IgD-negative memory B cell (primary cell): ENCODE results near the gene MMP20. TPM values are rescaled to one million over a fixed set of nuclear protein-coding genes. Genes with fewer than 3 reads are reported as not detected.
A peak's percentile ranks its signal among the peaks of the same experiment; 100 is the strongest.

Experiments used
- H3K27ac Mint-ChIP-seq, 3 donors: one replicate each; pipeline ENCODE4 v1.8.0; 2020 to 2022; ENCODE audit warnings: mild to moderate bottlenecking in 3 of 3, mixed read lengths in 3 of 3, moderate library complexity in 1 of 3
- H3K27me3 Mint-ChIP-seq: one replicate; pipeline ENCODE4 v1.8.0; 2021; ENCODE audit warnings: mixed read lengths
- H3K36me3 Mint-ChIP-seq: one replicate; pipeline ENCODE4 v1.8.0; 2020; ENCODE audit warnings: mild to moderate bottlenecking, mixed read lengths
- H3K4me1 Mint-ChIP-seq, 3 donors: one replicate each; pipeline ENCODE4 v1.8.0; 2020 to 2022; ENCODE audit warnings: mixed read lengths in 3 of 3, mild to moderate bottlenecking in 1 of 3
- H3K4me3 Mint-ChIP-seq, 4 donors: one replicate each; pipeline ENCODE4 v1.8.0; 2020 to 2022; ENCODE audit warnings: mild to moderate bottlenecking in 4 of 4, mixed read lengths in 4 of 4, moderate library complexity in 3 of 4
- H3K9me3 Mint-ChIP-seq, 3 donors: one replicate each; pipeline ENCODE4 v1.8.0; 2020 to 2021; ENCODE audit warnings: mixed read lengths in 3 of 3, mild to moderate bottlenecking in 1 of 3
- polyA plus RNA-seq: library from polyadenylated mRNA; unstranded; fragments of 300-500 nt; fragmentation: Illumina TruSeq; gene quantifications from one replicate; pipeline ENCODE4 v1.2.3, GENCODE V29; 2021

The MMP20 gene
- polyA plus RNA-seq, 1 donor from 2014 or later = not detected

GRCh38 chr11:102591160-102591718, 33.9 kb downstream of the MMP20 start:
- Mint-ChIP-seq H3K9me3 (peaks cover 0 to 4% (median 0%) of the 10 kb centered on the region in 3 donors), H3K36me3 (no peaks in the 10 kb centered on the region), H3K4me1 (peaks cover 0 to 12% (median 6%) of the 10 kb centered on the region in 3 donors), H3K4me3 (no peak overlapping the region), H3K27ac (no peak overlapping the region), H3K27me3 (no peaks in the 10 kb centered on the region)

GRCh38 chr11:102590276-102591049, 34.7 kb downstream of the MMP20 start:
- Mint-ChIP-seq H3K27me3 (no peaks in the 10 kb centered on the region), H3K4me3 (no peak overlapping the region), H3K27ac (no peak overlapping the region), H3K9me3 (peaks cover 0 to 4% (median 0%) of the 10 kb centered on the region in 3 donors), H3K36me3 (no peaks in the 10 kb centered on the region), H3K4me1 (peaks cover 0 to 12% (median 6%) of the 10 kb centered on the region in 3 donors)

DNA sequence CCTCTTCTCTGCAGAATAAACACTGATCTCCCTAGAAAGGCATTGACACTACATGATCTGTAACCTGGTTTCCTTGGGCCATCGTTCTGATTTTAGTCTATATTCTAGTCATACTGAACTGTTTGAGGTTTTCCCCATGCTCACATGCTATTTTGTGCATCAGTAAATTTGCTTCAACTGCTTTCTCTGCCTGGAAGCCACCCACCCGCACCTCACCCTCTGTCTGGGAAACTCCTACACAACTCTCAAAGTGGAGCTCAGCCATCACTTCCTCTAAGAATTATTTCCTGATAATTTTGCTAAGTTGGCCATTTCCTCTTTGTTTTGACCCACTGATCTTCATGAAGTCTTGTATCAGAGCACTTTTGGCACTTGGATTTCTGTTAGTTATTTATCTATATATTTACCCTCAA, 36.1 kb downstream of the MMP20 start:
- no peaks in the 10 kb centered on the region for H3K36me3 Mint-ChIP-seq
- H3K27ac Mint-ChIP-seq = no peak overlapping the region
- H3K27me3 Mint-ChIP-seq = no peaks in the 10 kb centered on the region
- H3K4me3 Mint-ChIP-seq = peak overlapping the region in 1 of 4 donors; percentile 23
- peaks cover 0 to 12% (median 6%) of the 10 kb centered on the region in 3 donors for H3K4me1 Mint-ChIP-seq
- peaks cover 0 to 4% (median 0%) of the 10 kb centered on the region in 3 donors for H3K9me3 Mint-ChIP-seq

DNA sequence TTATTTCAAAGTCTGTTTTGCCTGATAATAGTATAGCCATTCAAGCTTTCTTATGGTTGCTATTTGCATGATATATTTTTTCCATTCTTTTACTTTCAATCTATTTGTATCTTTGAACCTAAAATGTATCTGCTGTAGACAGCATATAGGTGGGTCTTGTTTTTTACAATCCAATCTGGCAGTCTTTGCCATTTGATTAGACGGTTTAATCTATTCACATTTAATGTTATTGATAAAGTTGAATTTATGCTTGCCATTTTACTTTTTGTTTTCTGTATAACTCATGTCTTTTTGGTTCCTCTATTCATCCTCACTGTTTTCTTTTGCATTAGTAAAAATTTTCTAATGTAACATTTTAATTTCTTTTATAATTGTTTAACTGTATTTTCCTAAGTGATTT, 37.4 kb downstream of the MMP20 start:
- H3K36me3 Mint-ChIP-seq = no peaks in the 10 kb centered on the region
- peaks cover 0 to 12% (median 6%) of the 10 kb centered on the region in 3 donors for H3K4me1 Mint-ChIP-seq
- H3K27me3 Mint-ChIP-seq = no peaks in the 10 kb centered on the region
- H3K9me3 Mint-ChIP-seq = peaks cover 0 to 4% (median 0%) of the 10 kb centered on the region in 3 donors
- no peak overlapping the region for H3K27ac Mint-ChIP-seq
- H3K4me3 Mint-ChIP-seq = no peak overlapping the region

DNA sequence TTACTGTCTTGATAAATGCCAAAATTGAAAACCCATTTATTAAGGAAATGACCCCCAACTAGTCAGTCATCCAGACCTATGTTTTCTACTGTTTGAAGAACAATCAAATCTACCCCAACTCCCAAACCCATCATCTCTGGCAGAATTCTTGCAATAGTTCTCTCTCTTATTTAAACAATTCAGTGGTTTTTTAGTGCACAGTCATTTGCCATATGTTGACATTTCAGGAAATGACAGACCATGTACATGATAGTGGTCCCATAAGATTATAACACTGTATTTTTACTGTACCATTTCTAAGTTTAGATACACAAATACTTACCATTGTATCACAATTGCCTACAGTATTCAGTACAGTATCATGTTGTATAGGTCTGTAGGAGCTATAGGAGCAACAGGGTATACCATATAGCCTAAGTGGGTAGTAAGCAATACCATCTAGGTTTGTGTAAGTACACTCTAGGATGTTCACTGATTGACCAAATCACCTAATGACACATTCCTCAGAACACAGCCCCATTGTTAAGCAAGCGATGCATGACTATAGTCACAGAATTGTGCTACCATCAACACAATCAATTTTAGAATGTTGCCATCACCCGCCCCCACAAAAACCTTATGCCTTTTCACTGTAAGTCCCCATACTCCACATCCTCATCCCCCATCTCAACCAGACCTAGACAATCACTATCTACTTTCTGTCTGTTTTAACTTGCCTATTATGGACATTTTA, 41.8 kb downstream of the MMP20 start:
- no peak overlapping the region for H3K27ac Mint-ChIP-seq
- H3K36me3 Mint-ChIP-seq = no peaks in the 10 kb centered on the region
- H3K4me1 Mint-ChIP-seq = no peaks in the 10 kb centered on the region
- H3K4me3 Mint-ChIP-seq = no peak overlapping the region
- no peaks in the 10 kb centered on the region for H3K27me3 Mint-ChIP-seq
- no peaks in the 10 kb centered on the region for H3K9me3 Mint-ChIP-seq

- peaks cover 4 to 6% (median 5%) of the 10 kb centered on the region in 3 donors for H3K4me1 Mint-ChIP-seq
- peak overlapping the region in 1 of 3 donors; percentile 14 for H3K27ac Mint-ChIP-seq
- H3K27me3 Mint-ChIP-seq = no peaks in the 10 kb centered on the region
- no peak overlapping the region for H3K4me3 Mint-ChIP-seq
- no peaks in the 10 kb centered on the region for H3K36me3 Mint-ChIP-seq
- no peaks in the 10 kb centered on the region for H3K9me3 Mint-ChIP-seq
These were observed 43.0 kb downstream of the MMP20 start for GRCh38 chr11:102582140-102582539.

GRCh38 chr11:102581066-102581465, 44.1 kb downstream of the MMP20 start:
- Mint-ChIP-seq H3K4me3 (no peak overlapping the region), H3K27ac (no peak overlapping the region), H3K4me1 (peaks cover 7 to 13% (median 13%) of the 10 kb centered on the region in 3 donors), H3K27me3 (no peaks in the 10 kb centered on the region), H3K36me3 (no peaks in the 10 kb centered on the region), H3K9me3 (no peaks in the 10 kb centered on the region)

- Mint-ChIP-seq H3K9me3 (no peaks in the 10 kb centered on the region), H3K27ac (peak overlapping the region in 1 of 3 donors; percentile 17), H3K4me1 (peaks cover 7 to 17% (median 13%) of the 10 kb centered on the region in 3 donors), H3K36me3 (no peaks in the 10 kb centered on the region), H3K4me3 (no peak overlapping the region), H3K27me3 (no peaks in the 10 kb centered on the region)
These were observed 44.8 kb downstream of the MMP20 start for GRCh38 chr11:102580185-102580951.

DNA sequence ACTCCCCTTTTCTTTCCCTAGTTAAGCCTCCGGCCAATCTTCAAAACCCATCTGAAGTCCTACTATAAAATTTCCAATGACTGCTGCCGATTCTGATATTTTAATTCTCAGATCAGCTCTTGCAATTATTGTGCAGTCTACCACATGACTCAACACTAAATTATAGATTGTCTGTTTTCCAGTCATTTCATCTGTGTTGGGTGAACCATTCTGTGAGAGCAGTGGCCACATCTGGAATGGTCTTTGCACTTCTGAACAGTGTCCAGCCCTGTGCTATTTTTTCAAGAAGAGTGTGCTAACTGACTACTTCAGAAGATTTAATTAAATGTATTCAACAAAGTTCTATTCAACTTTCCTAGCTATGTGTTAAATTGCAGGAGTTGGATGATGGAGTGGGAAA, 47.4 kb downstream of the MMP20 start:
- H3K4me1 Mint-ChIP-seq = peaks cover 7 to 17% (median 13%) of the 10 kb centered on the region in 3 donors
- H3K4me3 Mint-ChIP-seq = no peak overlapping the region
- H3K9me3 Mint-ChIP-seq = no peaks in the 10 kb centered on the region
- H3K27ac Mint-ChIP-seq = no peak overlapping the region
- H3K36me3 Mint-ChIP-seq = no peaks in the 10 kb centered on the region
- no peaks in the 10 kb centered on the region for H3K27me3 Mint-ChIP-seq

GRCh38 chr11:102577182-102577581, 48.0 kb downstream of the MMP20 start:
- H3K27ac Mint-ChIP-seq = no peak overlapping the region
- H3K9me3 Mint-ChIP-seq = peaks cover 0 to 2% (median 0%) of the 10 kb centered on the region in 3 donors
- H3K27me3 Mint-ChIP-seq = no peaks in the 10 kb centered on the region
- peaks cover 7 to 17% (median 13%) of the 10 kb centered on the region in 3 donors for H3K4me1 Mint-ChIP-seq
- H3K4me3 Mint-ChIP-seq = no peak overlapping the region
- H3K36me3 Mint-ChIP-seq = peaks cover under 1% of the 10 kb centered on the region

DNA sequence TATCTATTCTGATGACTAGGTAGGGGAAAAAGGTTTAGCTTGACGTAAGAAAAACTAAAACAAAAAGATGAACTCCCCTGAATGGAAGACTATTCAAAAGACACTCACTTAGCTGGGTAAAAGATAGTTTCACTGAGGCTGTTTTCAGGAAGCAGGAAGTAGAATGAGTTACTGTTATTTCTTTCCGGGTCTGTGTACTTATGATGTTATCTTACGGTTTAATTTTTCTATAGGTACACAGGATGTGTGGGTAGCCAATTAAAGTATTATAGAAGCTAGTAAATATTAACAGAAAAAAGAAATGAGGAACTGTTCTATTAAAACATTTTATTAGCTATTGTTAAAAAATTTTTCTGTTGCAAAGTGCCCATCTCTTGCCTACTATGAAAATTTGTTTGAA, 48.8 kb downstream of the MMP20 start:
- Mint-ChIP-seq H3K9me3 (peaks cover 0 to 5% (median 0%) of the 10 kb centered on the region in 3 donors), H3K27ac (no peak overlapping the region), H3K36me3 (peaks cover 2% of the 10 kb centered on the region), H3K27me3 (no peaks in the 10 kb centered on the region), H3K4me1 (peaks cover 7 to 17% (median 13%) of the 10 kb centered on the region in 3 donors), H3K4me3 (no peak overlapping the region)

- H3K36me3 Mint-ChIP-seq = peaks cover 2% of the 10 kb centered on the region
- H3K27ac Mint-ChIP-seq = no peak overlapping the region
- no peak overlapping the region for H3K4me3 Mint-ChIP-seq
- peaks cover 7 to 17% (median 13%) of the 10 kb centered on the region in 3 donors for H3K4me1 Mint-ChIP-seq
- peaks cover 0 to 5% (median 0%) of the 10 kb centered on the region in 3 donors for H3K9me3 Mint-ChIP-seq
- H3K27me3 Mint-ChIP-seq = no peaks in the 10 kb centered on the region
These were observed 50.1 kb downstream of the MMP20 start for GRCh38 chr11:102575012-102575411.

DNA sequence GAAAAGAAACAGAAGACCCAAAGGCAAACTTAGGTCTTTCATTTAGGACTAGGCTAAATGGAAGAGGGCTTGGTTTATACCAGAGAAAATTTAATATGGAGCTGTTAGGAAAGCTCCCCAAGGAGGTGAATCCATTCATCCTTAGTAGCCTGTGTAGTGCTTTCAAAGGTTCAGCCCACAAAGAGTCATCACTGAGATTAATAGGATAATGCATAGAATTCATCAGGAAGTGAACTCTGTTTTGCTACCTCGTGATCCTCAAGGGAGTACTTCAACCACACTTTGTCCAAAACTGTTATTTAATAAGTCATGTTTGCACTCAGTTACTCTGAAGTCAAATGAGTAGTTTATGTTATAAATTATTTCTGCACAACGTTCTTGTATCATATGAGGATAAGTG, 51.3 kb downstream of the MMP20 start:
- Mint-ChIP-seq H3K4me3 (no peak overlapping the region), H3K9me3 (peaks cover 3 to 7% (median 6%) of the 10 kb centered on the region in 3 donors)

GRCh38 chr11:102572554-102573220, 52.4 kb downstream of the MMP20 start:
- Mint-ChIP-seq H3K36me3 (peaks cover 10% of the 10 kb centered on the region), H3K4me1 (peaks cover 7 to 16% (median 13%) of the 10 kb centered on the region in 3 donors)

More for the DNA sequence above, 51.3 kb downstream of the MMP20 start:
- peaks cover 7 to 17% (median 13%) of the 10 kb centered on the region in 3 donors for H3K4me1 Mint-ChIP-seq
- H3K27me3 Mint-ChIP-seq = peaks cover 2% of the 10 kb centered on the region
- no peak overlapping the region for H3K27ac Mint-ChIP-seq
- peaks cover 6% of the 10 kb centered on the region for H3K36me3 Mint-ChIP-seq

More at GRCh38 chr11:102572554-102573220, 52.4 kb downstream of the MMP20 start:
- H3K27me3 Mint-ChIP-seq = peaks cover 2% of the 10 kb centered on the region
- peaks cover 6 to 8% (median 7%) of the 10 kb centered on the region in 3 donors for H3K9me3 Mint-ChIP-seq
- H3K27ac Mint-ChIP-seq = no peak overlapping the region
- H3K4me3 Mint-ChIP-seq = no peak overlapping the region
